ENCODE results near the gene CDYL.

Gene CDYL

GRCh38 chr6:4973982-4974745 lies 198.0 kb downstream of the CDYL start:
- no peaks in the 10 kb centered on the region for H3K27me3 ChIP-seq
- H4K20me1 ChIP-seq, result no peaks in the 10 kb centered on the region
- no peak overlapping the region for H3K4me2 ChIP-seq
- H3K36me3 ChIP-seq, result no peaks in the 10 kb centered on the region
- H3K9ac ChIP-seq, result no peak overlapping the region
- peaks cover 11% of the 10 kb centered on the region for H3K9me3 ChIP-seq
- H3K4me3 ChIP-seq, result no peak overlapping the region
- no peaks in the 10 kb centered on the region for H3K4me1 ChIP-seq
- no peak for TF ChIP-seq Cebpa-rat (IDR thresholded peaks at IDR 0.05)
- no peak overlapping the region for H3K27ac ChIP-seq

- no peaks in the 10 kb centered on the region for H3K27me3 ChIP-seq
- H3K36me3 ChIP-seq, result no peaks in the 10 kb centered on the region
- no peaks in the 10 kb centered on the region for H3K4me1 ChIP-seq
- no peak overlapping the region for H3K9ac ChIP-seq
- no peak overlapping the region for H3K27ac ChIP-seq
- H3K4me2 ChIP-seq, result no peak overlapping the region
- no peak for TF ChIP-seq Cebpa-rat (IDR thresholded peaks at IDR 0.05)
- no peak overlapping the region for H3K4me3 ChIP-seq
- no peaks in the 10 kb centered on the region for H4K20me1 ChIP-seq
- H3K9me3 ChIP-seq, result peaks cover 19% of the 10 kb centered on the region
Observed at GRCh38 chr6:4974962-4975361, 198.8 kb downstream of the CDYL start.

GRCh38 chr6:4975506-4975905 lies 199.3 kb downstream of the CDYL start:
- TF ChIP-seq Cebpa-rat (IDR thresholded peaks at IDR 0.05), result no peak
- no peak overlapping the region for H3K4me2 ChIP-seq
- H3K27ac ChIP-seq, result no peak overlapping the region
- no peak overlapping the region for H3K4me3 ChIP-seq
- H3K4me1 ChIP-seq, result no peaks in the 10 kb centered on the region
- no peaks in the 10 kb centered on the region for H3K36me3 ChIP-seq
- no peak overlapping the region for H3K9ac ChIP-seq
- H3K27me3 ChIP-seq, result no peaks in the 10 kb centered on the region
- no peaks in the 10 kb centered on the region for H4K20me1 ChIP-seq
- peaks cover 24% of the 10 kb centered on the region for H3K9me3 ChIP-seq

- no peaks in the 10 kb centered on the region for H3K27me3 ChIP-seq
- H3K27ac ChIP-seq, result no peak overlapping the region
- no peak overlapping the region for H3K4me2 ChIP-seq
- H4K20me1 ChIP-seq, result no peaks in the 10 kb centered on the region
- peaks cover 28% of the 10 kb centered on the region for H3K9me3 ChIP-seq
- H3K4me3 ChIP-seq, result no peak overlapping the region
- no peak for TF ChIP-seq Cebpa-rat (IDR thresholded peaks at IDR 0.05)
- no peaks in the 10 kb centered on the region for H3K4me1 ChIP-seq
- no peak overlapping the region for H3K9ac ChIP-seq
- no peaks in the 10 kb centered on the region for H3K36me3 ChIP-seq
Observed at GRCh38 chr6:4977468-4977867, 201.3 kb downstream of the CDYL start.

GRCh38 chr6:4979426-4979825 lies 203.2 kb downstream of the CDYL start:
- H3K27ac ChIP-seq, result no peak overlapping the region
- H3K4me1 ChIP-seq, result no peaks in the 10 kb centered on the region

GRCh38 chr6:4981761-4982160 lies 205.6 kb downstream of the CDYL start:
- Histone ChIP-seq H3K9ac (no peak overlapping the region), H3K4me3 (no peak overlapping the region), H4K20me1 (no peaks in the 10 kb centered on the region), H3K27ac (no peak overlapping the region), H3K4me1 (no peaks in the 10 kb centered on the region), H3K36me3 (no peaks in the 10 kb centered on the region), H3K9me3 (peaks cover 28% of the 10 kb centered on the region), H3K4me2 (no peak overlapping the region), H3K27me3 (no peaks in the 10 kb centered on the region)
- no peak for TF ChIP-seq Cebpa-rat (IDR thresholded peaks at IDR 0.05)

More at GRCh38 chr6:4979426-4979825, 203.2 kb downstream of the CDYL start:
- Histone ChIP-seq H3K9me3 (peaks cover 28% of the 10 kb centered on the region), H4K20me1 (no peaks in the 10 kb centered on the region), H3K9ac (no peak overlapping the region), H3K27me3 (no peaks in the 10 kb centered on the region), H3K4me2 (no peak overlapping the region), H3K4me3 (no peak overlapping the region), H3K36me3 (no peaks in the 10 kb centered on the region)
- no peak for TF ChIP-seq Cebpa-rat (IDR thresholded peaks at IDR 0.05)

- H3K4me1 ChIP-seq, result no peaks in the 10 kb centered on the region
- H3K36me3 ChIP-seq, result no peaks in the 10 kb centered on the region
- H3K27me3 ChIP-seq, result no peaks in the 10 kb centered on the region
- peaks cover 23% of the 10 kb centered on the region for H3K9me3 ChIP-seq
- no peak overlapping the region for H3K9ac ChIP-seq
- no peak overlapping the region for H3K27ac ChIP-seq
- H4K20me1 ChIP-seq, result no peaks in the 10 kb centered on the region
- no peak for TF ChIP-seq Cebpa-rat (IDR thresholded peaks at IDR 0.05)
- H3K4me3 ChIP-seq, result no peak overlapping the region
- H3K4me2 ChIP-seq, result no peak overlapping the region
Observed at GRCh38 chr6:4983322-4983721, 207.1 kb downstream of the CDYL start.

GRCh38 chr6:4986999-4987398 lies 210.8 kb downstream of the CDYL start:
- H3K27me3 ChIP-seq, result no peaks in the 10 kb centered on the region
- no peaks in the 10 kb centered on the region for H4K20me1 ChIP-seq
- H3K9me3 ChIP-seq, result no peaks in the 10 kb centered on the region
- TF ChIP-seq Cebpa-rat (IDR thresholded peaks at IDR 0.05), result no peak
- no peak overlapping the region for H3K4me3 ChIP-seq
- H3K4me2 ChIP-seq, result no peak overlapping the region
- no peaks in the 10 kb centered on the region for H3K4me1 ChIP-seq
- H3K36me3 ChIP-seq, result peaks cover 6% of the 10 kb centered on the region; the same call in 1 of the 2 replicates
- H3K27ac ChIP-seq, result no peak overlapping the region
- H3K9ac ChIP-seq, result no peak overlapping the region

GRCh38 chr6:4987432-4987831 lies 211.2 kb downstream of the CDYL start:
- TF ChIP-seq Cebpa-rat (IDR thresholded peaks at IDR 0.05), result no peak
- no peak overlapping the region for H3K4me3 ChIP-seq
- H3K4me1 ChIP-seq, result no peaks in the 10 kb centered on the region
- no peaks in the 10 kb centered on the region for H4K20me1 ChIP-seq
- no peak overlapping the region for H3K4me2 ChIP-seq
- H3K9ac ChIP-seq, result no peak overlapping the region
- H3K27ac ChIP-seq, result no peak overlapping the region
- H3K9me3 ChIP-seq, result no peaks in the 10 kb centered on the region
- peaks cover 8% of the 10 kb centered on the region; the same call in 1 of the 2 replicates for H3K36me3 ChIP-seq
- H3K27me3 ChIP-seq, result no peaks in the 10 kb centered on the region

GRCh38 chr6:4994741-4995140 lies 218.5 kb downstream of the CDYL start:
- peaks cover 5% of the 10 kb centered on the region for H3K4me1 ChIP-seq
- H3K9me3 ChIP-seq, result no peaks in the 10 kb centered on the region
- no peaks in the 10 kb centered on the region for H3K27me3 ChIP-seq
- TF ChIP-seq Cebpa-rat (IDR thresholded peaks at IDR 0.05), result no peak
- H3K9ac ChIP-seq, result no peak overlapping the region
- H3K4me3 ChIP-seq, result no peak overlapping the region
- no peak overlapping the region for H3K4me2 ChIP-seq
- H3K36me3 ChIP-seq, result peaks cover 62% of the 10 kb centered on the region
- H4K20me1 ChIP-seq, result no peaks in the 10 kb centered on the region
- H3K27ac ChIP-seq, result no peak overlapping the region
